Fibroblast of villous mesenchyme (primary cell): Measurements from ENCODE around the gene PKP3. TPM values are rescaled to one million over a fixed set of nuclear protein-coding genes. Genes with fewer than 3 reads are reported as not detected.
A peak's percentile ranks its signal among the peaks of the same experiment; 100 is the strongest.
"Not testable (repeated sequence)": the region's sequence is repeated elsewhere in the genome, so short reads cannot be mapped to it uniquely, and the experiment has no call there.

Experiments
- DNase-seq: peaks from one replicate; pipeline ENCODE4 v3.0.0-alpha.2; 2010; ENCODE audit warnings: low read depth
- H3K4me3 ChIP-seq: 2 replicates; pipeline ENCODE4 v1.5.1; 2011; ENCODE audit warnings: low read depth, mild to moderate bottlenecking, low read length
- CTCF ChIP-seq: IDR thresholded peaks from 2 replicates; pipeline ENCODE4 v1.5.1; 2012; ENCODE audit warnings: low read depth, mild to moderate bottlenecking, low read length; ENCODE audit not compliant: insufficient read depth
- total RNA-seq: library from RNA; depleted of rRNA; stranded (reverse); fragments of >200 nt; gene quantifications from 2 replicates; pipeline ENCODE4 v1.2.3, GENCODE V29; 2012

The PKP3 gene
- total RNA-seq, 1 donor = 2.2 TPM

- TF ChIP-seq CTCF = no peak
- no peak overlapping the region for H3K4me3 ChIP-seq
- DNase-seq = no peak
These were observed 40.5 kb downstream of the PKP3 start for GRCh38 chr11:434496-434895.

GRCh38 chr11:434999-435740 lies 41.2 kb downstream of the PKP3 start:
- H3K4me3 ChIP-seq, DNase-seq: not testable (repeated sequence)

- H3K4me3 ChIP-seq = no peak overlapping the region
- no peak for DNase-seq
- TF ChIP-seq CTCF = no peak
These were observed 43.3 kb downstream of the PKP3 start for GRCh38 chr11:437228-437870.

GRCh38 chr11:438101-438844 lies 44.3 kb downstream of the PKP3 start:
- no peak for DNase-seq
- no peak overlapping the region for H3K4me3 ChIP-seq
- TF ChIP-seq CTCF = no peak

- DNase-seq = no peak
- TF ChIP-seq CTCF = no peak
These were observed 45.5 kb downstream of the PKP3 start for GRCh38 chr11:439315-440064.

GRCh38 chr11:440065-441042 lies 46.3 kb downstream of the PKP3 start:
- H3K4me3 ChIP-seq = no peak overlapping the region
- TF ChIP-seq CTCF = peak; percentile 39
- peak; percentile 41 for DNase-seq

More at GRCh38 chr11:439315-440064, 45.5 kb downstream of the PKP3 start:
- no peak overlapping the region for H3K4me3 ChIP-seq
